ENCODE measurements around the gene TMEM161B.
"Not testable (repeated sequence)": the region's sequence is repeated elsewhere in the genome, so short reads cannot be mapped to it uniquely, and the experiment has no call there.

TMEM161B gene

GRCh38 chr5:88268385-88269184 is at the start of gene TMEM161B:
Gene TMEM161B (minus strand): TSS chr5:88268845. CDS start chr5:88268723, 122 bp downstream.
- peak; percentile 89 to 96 (median 95) for DNase-seq

DNA sequence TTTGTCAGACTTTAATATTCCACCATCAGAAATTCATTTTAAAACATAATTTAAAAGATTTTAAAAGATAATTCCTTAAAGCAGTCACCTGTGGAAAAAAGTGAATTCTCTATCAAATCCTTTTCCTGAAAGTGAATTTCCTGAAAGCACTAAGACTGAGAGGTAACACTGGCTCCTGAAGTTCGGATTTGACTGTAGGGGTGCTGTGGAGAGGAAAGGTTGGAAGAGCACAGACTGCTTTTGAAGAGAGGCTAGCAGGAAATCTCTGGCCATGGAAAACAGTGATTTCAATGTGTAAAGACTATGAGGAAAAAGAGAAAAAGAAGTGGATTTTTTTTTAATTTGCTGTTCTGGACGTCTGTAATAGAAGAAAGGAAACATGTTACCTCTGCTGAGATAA is 35.7 kb upstream of the TMEM161B start:
- no peak for DNase-seq

- no peak for DNase-seq
Observed at GRCh38 chr5:88298425-88298824, 29.8 kb upstream of the TMEM161B start.

GRCh38 chr5:88290801-88291200 is 22.2 kb upstream of the TMEM161B start:
- DNase-seq, result no peak

DNA sequence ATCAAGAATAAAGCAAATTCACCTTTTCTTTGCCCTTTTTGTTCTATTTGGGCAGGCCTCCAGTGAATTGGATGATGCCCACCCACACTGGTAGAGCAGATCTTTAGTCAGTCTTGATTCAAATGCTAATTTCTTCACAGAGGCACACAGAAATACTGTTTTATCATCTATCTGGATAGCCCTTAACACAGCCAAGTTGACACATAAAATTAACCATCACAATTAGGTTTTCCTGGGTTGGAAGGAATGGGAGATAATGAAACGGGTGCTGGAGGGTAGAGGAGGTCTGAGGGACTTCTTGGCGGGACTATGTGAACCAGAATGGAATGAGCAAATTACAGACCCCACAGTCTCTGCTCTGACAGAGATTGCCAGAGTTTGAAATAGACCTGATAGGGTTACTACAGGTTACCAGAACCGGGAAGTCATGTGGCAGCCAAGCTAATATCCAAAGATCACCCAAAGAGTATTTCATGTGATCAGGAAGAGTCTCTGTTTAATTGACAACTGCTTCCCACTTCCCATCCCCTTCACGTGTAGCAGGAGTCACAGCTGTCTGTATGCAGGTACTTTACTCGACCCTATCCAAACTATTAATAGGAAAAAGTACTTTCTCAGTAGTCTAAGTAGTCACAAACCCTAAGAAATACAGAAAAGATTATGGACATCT is 20.0 kb upstream of the TMEM161B start:
- DNase-seq, result no peak

GRCh38 chr5:88287846-88288527 is 19.3 kb upstream of the TMEM161B start:
- DNase-seq, result no peak

DNA sequence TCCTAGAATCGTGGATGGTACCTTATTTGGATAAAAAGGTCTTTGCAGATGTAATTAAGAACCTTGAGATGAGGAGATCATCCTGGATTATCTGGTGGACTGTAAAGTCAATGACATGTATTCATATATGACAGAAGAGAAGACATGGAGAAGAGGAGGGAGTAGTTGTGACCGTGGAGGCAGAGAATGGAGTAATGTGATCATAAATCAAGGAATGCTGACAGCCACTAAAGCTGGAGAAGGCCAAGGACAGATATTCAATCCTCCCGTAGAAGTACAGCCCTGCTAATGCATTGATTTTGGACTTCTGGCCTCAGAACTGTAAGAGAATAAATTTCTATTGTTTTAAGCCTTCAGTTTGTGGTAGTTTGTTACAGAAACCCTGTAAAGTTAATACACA is 18.7 kb upstream of the TMEM161B start:
- no peak for DNase-seq

DNA sequence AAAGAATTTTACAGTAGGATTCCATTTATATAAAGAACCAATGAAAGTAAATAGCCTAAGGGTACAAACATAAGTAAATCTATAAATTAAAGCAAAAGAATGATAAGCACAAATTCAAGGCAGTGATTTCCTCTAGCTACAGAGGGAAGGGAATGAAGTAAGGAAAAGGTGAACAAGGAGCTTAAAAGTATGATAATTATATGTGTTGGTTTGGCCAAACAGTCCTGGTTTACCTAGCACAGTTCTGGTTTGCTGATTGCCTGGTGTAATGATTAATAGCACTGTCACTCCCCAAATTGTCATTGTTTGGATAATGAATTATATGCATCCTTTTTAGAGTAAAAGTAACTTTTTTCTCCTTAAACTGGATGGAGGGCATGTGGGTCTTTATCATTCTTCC is 15.0 kb upstream of the TMEM161B start:
- DNase-seq, result no peak

- DNase-seq, result no peak
Observed at GRCh38 chr5:88281322-88281721, 12.7 kb upstream of the TMEM161B start.

DNA sequence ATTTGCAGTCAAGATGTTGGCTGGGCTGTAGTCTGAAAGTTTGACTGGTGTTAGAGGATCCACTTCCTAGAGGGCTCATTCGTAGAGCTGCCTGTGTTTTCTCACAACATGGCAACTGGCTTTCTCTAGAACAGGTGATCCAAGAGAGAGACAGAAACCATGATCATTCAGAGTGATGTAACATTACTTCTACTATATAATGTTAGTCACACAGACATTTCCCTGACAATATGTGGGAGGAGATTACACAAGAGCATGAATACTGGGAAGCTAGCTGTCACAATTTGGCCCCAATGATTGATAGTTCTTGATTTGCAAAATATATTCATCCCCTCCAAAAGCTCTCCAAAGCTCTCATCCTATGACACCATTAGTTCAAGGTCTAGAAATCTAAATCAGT is 10.9 kb upstream of the TMEM161B start:
- DNase-seq, result no peak

- no peak for DNase-seq
Observed at GRCh38 chr5:88276378-88276777, 7.7 kb upstream of the TMEM161B start.

- no peak for DNase-seq
Observed at GRCh38 chr5:88275581-88275980, 6.9 kb upstream of the TMEM161B start.

DNA sequence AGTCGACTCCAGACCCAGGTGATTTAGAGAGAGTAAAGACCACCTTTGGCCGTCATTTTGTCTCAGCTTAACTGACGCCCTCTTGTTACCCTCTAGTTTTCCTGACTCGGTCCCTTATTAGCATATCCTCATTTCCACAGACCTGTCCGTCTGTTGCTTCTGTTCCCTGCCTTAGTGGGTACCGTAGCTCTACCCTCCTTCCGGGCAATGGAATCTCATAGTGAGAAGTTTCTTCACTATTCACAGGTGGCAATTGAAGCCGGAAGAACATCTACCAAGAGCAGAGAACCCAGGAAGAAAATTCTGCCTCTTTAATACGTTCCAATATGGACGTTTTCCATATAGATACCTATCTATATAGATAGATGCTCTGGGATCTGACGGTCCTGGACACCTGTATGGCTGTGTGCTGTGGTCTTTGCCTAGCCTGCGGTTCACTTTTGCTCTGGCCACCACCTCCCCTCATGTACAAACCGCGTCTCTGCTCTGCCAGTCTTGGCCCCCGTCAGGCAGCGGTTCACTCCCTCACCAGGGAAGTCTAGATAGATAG is 652 bp upstream of the TMEM161B start:
- peak in 2 of 6 experiments; percentile 2 to 25 for DNase-seq

DNA sequence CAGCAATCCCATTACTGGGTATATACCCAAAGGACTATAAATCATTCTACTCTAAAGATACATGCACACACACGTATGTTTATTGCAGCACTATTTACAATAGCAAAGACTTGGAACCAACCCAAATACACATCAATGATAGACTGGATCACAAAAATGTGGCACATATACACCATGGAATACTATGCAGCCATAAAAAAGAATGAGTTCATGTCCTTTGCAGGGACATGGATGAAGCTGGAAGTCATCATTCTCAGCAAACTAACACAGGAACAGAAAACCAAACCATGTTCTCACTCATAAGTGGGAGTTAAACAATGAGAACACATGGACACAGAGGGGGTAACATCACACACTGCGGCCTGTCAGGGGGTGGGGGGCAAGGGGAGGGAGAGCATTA is 4.1 kb downstream of the TMEM161B start:
- DNase-seq, result not testable (repeated sequence)

GRCh38 chr5:88263349-88263748 is 5.3 kb downstream of the TMEM161B start:
- DNase-seq, result no peak

GRCh38 chr5:88262116-88262515 is 6.5 kb downstream of the TMEM161B start:
- DNase-seq, result no peak

DNA sequence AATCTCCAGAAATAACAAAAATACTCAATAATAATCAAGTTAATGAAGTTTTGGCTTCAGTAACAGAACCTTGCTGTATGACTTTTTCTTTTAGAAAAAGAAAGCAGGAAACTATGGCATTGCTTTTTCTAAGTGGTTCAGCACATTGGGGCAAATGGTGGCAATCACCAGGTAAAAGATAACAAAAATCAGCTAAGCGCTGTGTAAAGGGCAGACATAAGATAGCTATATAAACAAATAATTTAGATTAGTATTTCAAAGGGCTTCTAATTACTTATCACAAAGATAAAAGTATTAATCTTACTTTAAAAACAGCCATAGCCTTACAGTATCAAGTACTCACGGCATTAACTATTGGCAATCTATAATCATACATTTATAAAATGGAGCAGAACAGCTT is 10.0 kb downstream of the TMEM161B start:
- DNase-seq, result no peak

DNA sequence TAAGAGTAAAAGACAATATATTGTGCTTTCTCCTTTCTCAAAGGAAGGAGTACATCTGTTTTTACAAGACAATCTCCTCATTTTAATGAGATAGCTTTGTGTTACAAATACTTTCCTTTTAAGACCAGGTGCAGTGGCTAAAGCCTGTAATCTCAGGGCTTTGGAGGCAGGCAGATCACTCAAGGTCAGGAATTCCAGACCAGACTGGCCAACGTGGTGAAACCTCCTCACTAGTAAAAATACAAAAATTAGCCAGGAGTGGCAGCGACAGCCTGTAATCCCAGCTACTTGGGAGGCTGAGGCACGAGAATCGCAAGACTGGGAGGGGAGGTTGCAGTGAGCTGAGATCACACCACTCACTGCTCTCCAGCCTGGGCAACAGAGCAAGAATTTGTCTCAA is 11.8 kb downstream of the TMEM161B start:
- DNase-seq, result no peak

DNA sequence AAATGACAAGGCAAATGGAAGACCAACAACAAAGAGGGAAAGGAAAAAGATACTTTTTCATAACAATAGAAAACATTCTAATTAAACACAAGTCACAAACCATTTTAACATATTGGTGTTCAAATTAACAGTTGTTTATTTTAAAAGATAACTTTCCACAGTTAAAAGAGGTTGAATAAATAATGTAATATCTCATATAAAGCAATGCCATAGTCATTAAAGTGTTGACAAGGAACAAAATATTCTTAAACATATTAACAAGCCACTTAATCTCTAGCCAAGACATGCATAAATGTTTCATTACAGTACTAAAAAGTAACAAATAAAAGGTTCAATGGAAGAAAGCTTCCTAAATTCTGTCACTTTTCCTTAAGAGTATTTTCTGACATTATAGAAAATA is 12.6 kb downstream of the TMEM161B start:
- no peak for DNase-seq

GRCh38 chr5:88254320-88254719 is 14.3 kb downstream of the TMEM161B start:
- DNase-seq, result no peak

DNA sequence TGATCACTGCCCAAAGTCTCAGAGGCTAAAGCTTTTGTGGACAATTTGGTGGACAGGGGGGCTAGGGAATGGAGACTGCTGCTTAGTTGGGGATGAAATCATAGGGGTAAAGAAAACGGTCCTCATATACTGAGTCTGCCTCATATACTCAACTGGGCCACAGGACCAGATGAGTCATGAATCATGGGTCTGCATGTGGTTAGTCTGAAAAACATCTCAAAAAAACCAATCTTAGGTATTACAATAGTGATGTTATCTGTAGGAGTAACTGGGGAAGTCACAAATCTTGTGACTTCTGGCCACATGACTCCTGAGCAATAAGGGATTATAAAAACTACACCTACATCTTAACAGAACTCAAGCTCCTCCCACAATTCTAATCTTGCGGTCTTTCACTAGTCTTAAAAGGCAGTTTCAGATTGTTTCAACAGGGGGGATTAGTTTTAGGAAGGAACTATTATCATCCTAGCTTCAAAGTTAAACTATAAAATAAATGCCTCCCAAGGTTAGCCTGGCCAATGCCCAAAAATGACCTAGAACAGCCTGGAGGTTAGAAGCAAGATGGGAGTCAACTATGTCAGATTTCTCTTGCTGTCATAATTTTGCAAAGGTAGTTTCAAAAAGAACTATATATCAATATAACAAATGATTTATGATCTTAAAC is 17.5 kb downstream of the TMEM161B start:
- no peak for DNase-seq

DNA sequence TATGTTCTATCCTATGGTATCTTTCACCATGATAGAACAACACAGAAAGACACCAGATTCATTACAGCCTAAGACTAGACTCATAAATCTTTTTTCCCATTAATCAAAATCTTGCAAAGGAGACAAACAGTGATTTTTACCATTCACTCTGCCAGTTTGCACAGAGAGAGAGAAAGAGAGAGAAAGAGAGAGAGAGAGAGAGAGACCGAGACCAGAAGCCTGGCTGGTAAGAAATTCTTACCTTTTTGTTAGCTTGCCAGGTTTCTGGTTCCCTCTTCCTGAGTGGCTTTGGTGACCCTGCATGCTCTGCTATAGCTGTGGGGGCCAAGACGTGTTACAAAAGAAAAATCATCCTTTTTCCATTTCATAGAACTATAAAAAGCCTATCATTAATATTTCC is 18.6 kb downstream of the TMEM161B start:
- DNase-seq, result no peak

All from stimulated activated naive CD4-positive, alpha-beta T cell (primary cell).